ENCODE results near the gene CPN1.
"Not testable (repeated sequence)": the region's sequence is repeated elsewhere in the genome, so short reads cannot be mapped to it uniquely, and the experiment has no call there.

CPN1 gene

DNA sequence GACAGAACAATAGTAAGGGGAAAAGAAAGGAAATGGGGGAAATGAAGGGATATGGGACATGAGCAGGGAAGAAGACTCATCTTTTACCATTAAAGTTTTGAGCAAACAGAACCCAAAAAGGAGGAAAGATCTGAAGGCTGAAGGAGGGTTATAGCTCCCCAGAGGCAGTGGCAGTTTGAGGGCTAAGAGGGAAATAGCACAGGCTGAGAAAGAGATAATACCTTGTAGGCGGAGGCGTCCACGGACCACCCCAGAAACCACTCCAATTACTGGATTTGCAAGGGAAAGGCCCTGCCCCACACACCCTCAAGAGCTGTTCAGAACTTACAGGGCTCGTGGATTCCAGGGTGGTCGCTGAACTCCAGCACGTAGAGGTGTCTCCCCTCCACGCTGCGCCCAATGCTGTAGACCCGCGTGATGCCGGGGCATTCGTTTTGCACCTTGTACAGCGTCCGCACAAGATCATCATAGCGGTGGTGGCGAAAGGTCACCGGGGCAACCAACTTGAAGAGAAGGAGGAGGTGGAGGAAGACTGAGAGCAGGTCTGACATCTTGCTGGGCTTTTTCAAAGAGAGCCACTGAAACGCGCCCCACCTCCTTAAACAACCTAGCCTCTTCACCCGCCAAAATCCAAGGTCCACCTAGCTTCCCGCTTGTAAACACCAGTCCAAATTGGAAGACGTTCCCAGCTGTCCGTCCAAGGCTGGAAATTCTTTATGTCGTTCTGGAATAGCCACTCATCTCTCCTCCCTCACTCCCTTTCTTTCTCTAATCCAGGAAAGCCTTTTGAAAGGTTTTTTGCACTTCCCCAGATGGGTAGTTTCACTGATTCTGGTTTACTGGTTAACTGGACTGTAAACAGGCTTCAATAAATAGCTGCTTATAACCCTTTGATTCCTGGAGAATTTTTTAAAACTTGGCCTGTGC is at the start of gene CPN1:
Gene CPN1 (minus strand): TSS at position 795 of the 927 bp plus-strand sequence. CDS start 244 bp downstream, at position 551.
- no peaks in the 10 kb centered on the region for H3K9me3 Mint-ChIP-seq
- DNase-seq: no peak
- H3K4me1 Mint-ChIP-seq: no peaks in the 10 kb centered on the region
- no peak for ATAC-seq
- no peak within 1 kb of the TSS for H3K4me3 Mint-ChIP-seq
- no peaks in the 10 kb centered on the region for H3K36me3 Mint-ChIP-seq (ENCODE audit: low read depth)
- peaks cover 31% of the 10 kb centered on the region for H3K27me3 Mint-ChIP-seq
- no peak within 1 kb of the TSS for H3K27ac Mint-ChIP-seq

DNA sequence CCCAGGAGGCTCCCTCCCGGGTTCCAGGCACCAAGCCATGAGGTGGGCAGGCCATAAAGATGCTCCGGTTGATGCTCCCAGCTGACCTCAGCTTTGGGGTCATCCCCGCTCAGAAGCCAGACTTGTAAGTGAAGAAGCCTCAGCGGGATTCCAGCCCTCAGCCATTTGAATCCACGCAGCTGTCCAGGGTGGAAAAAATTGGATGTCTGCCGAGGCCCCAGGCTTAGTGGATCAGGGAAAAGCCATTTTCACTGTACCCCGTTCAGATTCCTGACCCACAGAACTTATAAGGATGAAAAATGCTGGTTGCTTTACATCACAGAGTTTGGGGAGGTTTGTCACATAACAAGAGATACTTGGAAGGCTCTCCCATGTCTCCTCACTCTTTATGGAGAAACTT is 49.2 kb upstream of the CPN1 start:
- Mint-ChIP-seq H3K4me3 (no peak overlapping the region), H3K27me3 (peaks cover 20% of the 10 kb centered on the region)

DNA sequence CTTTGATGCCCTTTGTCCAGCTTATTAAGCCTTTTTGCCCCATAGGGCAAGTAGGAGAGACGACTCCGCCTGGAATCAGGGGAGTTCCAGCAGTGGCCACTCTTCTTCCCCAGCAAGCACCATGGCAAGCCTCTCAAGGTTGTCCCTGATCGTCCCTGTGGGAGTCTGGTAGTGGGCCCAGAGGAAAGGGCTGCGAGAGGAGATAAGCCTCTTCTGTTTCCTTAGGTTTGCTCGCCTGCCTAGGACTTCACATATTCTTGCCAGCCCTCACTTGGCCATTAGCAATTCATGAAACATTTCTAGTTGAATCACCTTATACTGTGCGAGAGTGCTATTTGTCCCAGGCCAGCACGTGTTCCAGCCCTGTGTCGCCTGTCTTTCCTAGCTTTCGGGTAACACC is 47.8 kb upstream of the CPN1 start:
- Mint-ChIP-seq H3K36me3 (ENCODE audit: low read depth) (peaks cover 2% of the 10 kb centered on the region), H3K9me3 (peaks cover 4% of the 10 kb centered on the region), H3K4me3 (no peak overlapping the region), H3K27me3 (peaks cover 17% of the 10 kb centered on the region), H3K4me1 (no peaks in the 10 kb centered on the region), H3K27ac (no peak overlapping the region)
- DNase-seq (no peak), ATAC-seq (no peak)

More for the DNA sequence above, 49.2 kb upstream of the CPN1 start:
- H3K27ac Mint-ChIP-seq: no peak overlapping the region
- DNase-seq: no peak
- peaks cover 2% of the 10 kb centered on the region for H3K36me3 Mint-ChIP-seq (ENCODE audit: low read depth)
- H3K4me1 Mint-ChIP-seq: no peaks in the 10 kb centered on the region
- peaks cover 4% of the 10 kb centered on the region for H3K9me3 Mint-ChIP-seq
- no peak for ATAC-seq

DNA sequence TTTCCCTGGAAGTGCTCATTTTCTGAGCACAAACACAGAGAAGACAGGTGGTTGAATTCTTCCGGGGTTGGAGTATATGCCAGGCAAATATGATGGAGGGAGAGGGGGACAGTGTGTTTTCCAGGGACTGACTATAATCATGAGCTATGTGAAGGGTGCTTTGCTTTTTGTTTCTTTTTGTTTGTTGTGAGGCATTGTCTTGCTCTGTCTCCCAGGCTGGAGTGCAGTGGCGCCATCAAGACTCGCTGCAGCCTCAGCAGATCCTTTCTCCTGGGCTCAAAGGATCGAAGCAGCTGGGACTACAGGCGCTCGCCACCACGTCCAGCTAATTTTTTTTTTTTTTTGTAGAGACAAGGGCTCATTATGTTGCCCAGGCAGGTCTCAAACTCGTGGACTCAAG is 47.3 kb upstream of the CPN1 start:
- Mint-ChIP-seq H3K27me3 (peaks cover 19% of the 10 kb centered on the region), H3K4me3 (no peak overlapping the region), H3K4me1 (no peaks in the 10 kb centered on the region), H3K27ac (no peak overlapping the region), H3K36me3 (ENCODE audit: low read depth) (peaks cover 2% of the 10 kb centered on the region), H3K9me3 (peaks cover 4% of the 10 kb centered on the region)
- no peak for DNase-seq
- no peak for ATAC-seq

DNA sequence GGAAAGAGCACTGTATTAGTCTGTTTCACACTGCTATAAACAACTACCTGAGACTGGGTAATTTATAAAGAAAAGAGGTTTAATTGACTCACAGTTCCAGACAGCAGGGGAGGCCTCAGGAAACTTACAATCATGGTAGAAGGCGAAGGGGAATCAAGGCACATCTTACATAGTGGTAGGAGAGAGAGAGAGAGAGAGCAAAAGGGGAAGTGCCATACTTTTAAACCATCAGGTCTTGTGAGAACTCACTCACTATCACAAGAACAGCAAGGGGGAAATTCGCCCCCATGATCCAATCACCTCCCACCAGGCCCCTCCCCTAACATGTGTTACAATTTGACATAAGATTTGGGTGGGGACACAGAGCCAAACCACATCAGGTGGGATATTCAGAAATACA is 43.7 kb upstream of the CPN1 start:
- ATAC-seq; H3K4me1 Mint-ChIP-seq; H3K36me3 Mint-ChIP-seq (ENCODE audit: low read depth); H3K27ac Mint-ChIP-seq; DNase-seq; H3K27me3 Mint-ChIP-seq; H3K4me3 Mint-ChIP-seq; H3K9me3 Mint-ChIP-seq: not testable (repeated sequence)

DNA sequence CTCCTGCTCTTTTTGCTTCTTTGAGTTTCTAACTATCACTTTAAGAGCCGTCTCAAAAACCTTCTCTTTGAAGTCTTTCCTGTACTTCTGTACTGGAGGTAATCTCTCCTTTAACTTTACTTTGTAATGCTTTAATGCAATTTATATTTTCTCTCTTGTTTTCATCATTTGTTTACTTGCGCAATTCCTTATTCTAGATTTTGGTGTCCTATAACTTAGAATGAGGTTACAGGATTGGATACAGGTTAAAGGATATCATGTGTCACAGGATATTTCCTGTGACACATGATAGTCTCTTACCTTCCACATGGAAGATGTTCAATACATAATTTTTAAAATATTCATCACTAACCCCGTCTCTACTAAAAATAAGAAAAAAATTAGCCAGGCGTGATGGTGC is 42.4 kb upstream of the CPN1 start:
- no peak for DNase-seq
- H3K9me3 Mint-ChIP-seq: no peaks in the 10 kb centered on the region
- no peak for ATAC-seq
- H3K4me1 Mint-ChIP-seq: peaks cover 2% of the 10 kb centered on the region
- peaks cover 7% of the 10 kb centered on the region for H3K27me3 Mint-ChIP-seq
- no peak overlapping the region for H3K4me3 Mint-ChIP-seq
- H3K36me3 Mint-ChIP-seq (ENCODE audit: low read depth): no peaks in the 10 kb centered on the region
- H3K27ac Mint-ChIP-seq: no peak overlapping the region

DNA sequence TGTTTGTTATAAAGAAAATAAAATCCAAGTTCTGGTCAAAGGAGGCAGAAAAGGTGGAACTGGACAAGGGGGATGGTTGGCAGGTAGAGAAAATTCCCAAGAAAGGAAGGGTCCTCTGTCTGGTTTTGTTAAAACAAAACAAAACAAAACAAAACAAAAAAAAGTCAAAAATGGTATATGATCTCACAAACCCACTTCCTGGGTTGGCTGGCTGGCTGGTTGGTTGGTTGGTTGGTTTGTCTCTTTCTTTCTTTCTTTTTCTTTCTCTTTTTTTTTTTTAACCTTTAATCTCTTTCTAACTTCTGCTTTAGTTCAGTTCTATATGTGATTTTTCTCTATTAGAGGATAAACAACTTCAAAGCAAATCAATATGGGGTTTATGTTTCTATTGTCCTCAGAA is 41.1 kb upstream of the CPN1 start:
- no peaks in the 10 kb centered on the region for H3K9me3 Mint-ChIP-seq
- peaks cover 2% of the 10 kb centered on the region for H3K4me1 Mint-ChIP-seq
- DNase-seq (no peak), ATAC-seq (no peak)
- H3K27me3 Mint-ChIP-seq: peaks cover 4% of the 10 kb centered on the region
- no peaks in the 10 kb centered on the region for H3K36me3 Mint-ChIP-seq (ENCODE audit: low read depth)
- no peak overlapping the region for H3K4me3 Mint-ChIP-seq
- H3K27ac Mint-ChIP-seq: no peak overlapping the region

DNA sequence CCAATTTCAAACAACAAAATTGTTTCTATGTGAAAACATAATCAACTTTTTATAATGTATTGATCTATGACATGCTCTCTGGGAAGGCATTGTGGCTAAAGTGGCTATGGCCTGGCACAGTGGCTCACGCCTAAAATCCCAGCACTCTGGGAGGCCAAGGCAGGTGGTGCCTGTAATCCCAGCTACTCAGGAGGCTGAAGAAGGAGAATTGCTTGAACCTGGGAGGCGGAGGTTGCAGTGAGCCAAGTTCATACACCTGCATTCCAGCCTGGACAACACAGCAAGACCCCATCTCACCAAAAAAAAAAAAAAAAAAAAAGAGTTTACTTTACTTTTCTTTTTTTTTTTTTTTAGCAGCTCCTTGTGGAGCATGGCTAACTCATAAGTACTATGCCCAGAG is 38.9 kb upstream of the CPN1 start:
- H3K4me1 Mint-ChIP-seq: peaks cover 2% of the 10 kb centered on the region
- no peak overlapping the region for H3K4me3 Mint-ChIP-seq
- no peak for ATAC-seq
- no peaks in the 10 kb centered on the region for H3K36me3 Mint-ChIP-seq (ENCODE audit: low read depth)
- peaks cover 14% of the 10 kb centered on the region for H3K27me3 Mint-ChIP-seq
- no peak overlapping the region for H3K27ac Mint-ChIP-seq
- DNase-seq: no peak
- no peaks in the 10 kb centered on the region for H3K9me3 Mint-ChIP-seq

DNA sequence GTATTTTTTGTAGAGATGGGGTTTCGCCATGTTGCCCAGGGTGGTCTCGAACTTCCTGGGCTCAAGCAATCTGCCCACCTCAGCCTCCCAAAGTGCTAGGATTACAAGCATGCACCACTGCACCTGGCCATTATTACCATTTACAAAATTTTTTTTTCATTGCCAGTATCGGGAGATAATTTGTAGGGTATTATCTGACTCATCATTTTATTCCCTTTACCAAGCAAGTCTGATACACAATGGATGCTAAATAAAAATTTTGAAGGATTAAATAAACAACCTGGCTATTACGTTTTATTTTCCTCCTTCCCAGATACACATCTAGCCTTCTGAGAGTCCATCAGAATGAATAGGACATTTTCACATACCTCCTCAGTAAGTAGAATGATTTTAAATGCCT is 38.1 kb upstream of the CPN1 start:
- H3K9me3 Mint-ChIP-seq: no peaks in the 10 kb centered on the region
- H3K4me3 Mint-ChIP-seq: no peak overlapping the region
- no peaks in the 10 kb centered on the region for H3K36me3 Mint-ChIP-seq (ENCODE audit: low read depth)
- H3K27me3 Mint-ChIP-seq: peaks cover 17% of the 10 kb centered on the region
- H3K27ac Mint-ChIP-seq: no peak overlapping the region
- peaks cover 2% of the 10 kb centered on the region for H3K4me1 Mint-ChIP-seq
- ATAC-seq (no peak), DNase-seq (no peak)

DNA sequence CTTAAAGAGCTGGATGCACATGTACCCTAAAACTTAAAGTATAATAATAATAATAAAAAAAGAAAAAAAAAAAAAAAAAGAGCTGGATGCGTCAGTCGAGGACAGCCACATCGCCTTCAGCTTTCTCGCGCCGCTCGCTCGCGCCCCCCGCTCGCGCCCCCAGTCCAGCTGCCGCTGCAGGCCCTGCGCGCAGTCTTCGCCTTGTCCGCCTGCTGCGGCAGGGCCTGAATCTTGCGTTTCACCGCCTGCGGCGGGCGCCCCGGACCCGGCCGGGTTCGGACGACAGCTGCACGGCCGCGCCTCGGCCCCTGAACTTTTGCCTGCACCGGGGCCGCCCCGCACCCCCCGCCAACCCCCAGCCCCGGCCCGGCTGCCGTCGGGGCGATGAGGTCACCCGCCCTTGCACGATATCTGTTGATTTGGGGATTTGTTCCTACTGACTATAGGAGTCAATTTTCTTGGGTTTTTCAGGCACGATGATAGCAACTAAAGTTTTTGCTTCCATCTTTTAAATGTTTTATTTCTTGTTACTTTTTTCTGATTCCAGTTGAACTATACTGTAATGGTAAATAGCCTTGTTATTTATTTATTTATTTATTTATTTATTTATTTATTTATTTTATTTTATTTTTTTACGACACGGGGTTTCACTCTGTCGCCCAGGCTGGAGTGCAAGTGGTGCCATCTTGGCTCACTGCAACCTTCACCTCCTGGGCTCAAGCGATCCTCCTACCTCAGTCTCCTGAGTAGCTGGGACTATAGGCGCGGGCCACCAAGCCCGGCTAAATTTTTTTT is 33.5 kb upstream of the CPN1 start:
- Mint-ChIP-seq H3K4me3 (no peak overlapping the region), H3K36me3 (ENCODE audit: low read depth) (no peaks in the 10 kb centered on the region), H3K27me3 (peaks cover 22% of the 10 kb centered on the region), H3K9me3 (no peaks in the 10 kb centered on the region), H3K27ac (no peak overlapping the region), H3K4me1 (no peaks in the 10 kb centered on the region)
- ATAC-seq (no peak), DNase-seq (no peak)

DNA sequence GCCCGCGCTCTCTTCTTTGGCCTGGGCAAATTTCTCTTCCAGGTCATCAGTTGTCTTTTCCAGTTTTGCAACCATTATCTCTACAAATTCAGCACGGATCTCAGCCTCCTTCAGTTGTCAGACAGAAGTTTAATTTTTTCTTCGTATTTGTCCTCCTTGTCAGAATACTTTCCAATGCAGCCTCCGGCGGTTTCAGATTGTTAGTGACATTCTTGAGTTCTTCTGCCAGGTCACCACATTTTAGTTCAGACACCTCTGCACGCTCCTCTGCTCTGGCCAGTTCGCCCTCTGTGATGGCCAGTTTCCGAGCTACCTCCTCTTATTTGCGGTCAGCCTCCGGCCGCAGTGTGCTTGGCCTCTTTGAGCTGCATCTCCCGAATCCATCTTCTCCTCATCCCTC is 32.8 kb upstream of the CPN1 start:
- DNase-seq (no peak), ATAC-seq (no peak)
- no peak overlapping the region for H3K4me3 Mint-ChIP-seq
- no peaks in the 10 kb centered on the region for H3K9me3 Mint-ChIP-seq
- H3K36me3 Mint-ChIP-seq (ENCODE audit: low read depth): no peaks in the 10 kb centered on the region
- no peaks in the 10 kb centered on the region for H3K4me1 Mint-ChIP-seq
- peaks cover 22% of the 10 kb centered on the region for H3K27me3 Mint-ChIP-seq
- H3K27ac Mint-ChIP-seq: no peak overlapping the region

DNA sequence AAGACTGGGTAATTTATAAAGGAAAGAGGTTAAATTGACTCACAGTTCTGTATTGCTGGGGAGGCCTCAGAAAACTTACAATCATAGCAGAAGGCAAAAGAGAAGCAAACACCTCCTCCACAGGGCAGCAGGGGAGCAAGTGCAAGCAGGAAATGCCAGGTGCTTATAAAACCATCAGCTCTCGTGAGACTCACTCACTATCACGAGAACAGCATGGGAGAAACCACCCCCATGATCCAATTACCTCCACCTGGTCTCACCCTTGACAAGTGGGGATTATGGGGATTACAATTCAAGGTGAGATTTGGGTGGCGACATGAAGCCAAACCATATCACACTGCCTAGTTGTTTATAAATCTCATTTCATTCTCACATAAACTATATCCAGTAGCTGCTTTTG is 28.0 kb upstream of the CPN1 start:
- H3K36me3 Mint-ChIP-seq (ENCODE audit: low read depth): no peaks in the 10 kb centered on the region
- no peaks in the 10 kb centered on the region for H3K4me1 Mint-ChIP-seq
- ATAC-seq (no peak), DNase-seq (no peak)
- H3K27ac Mint-ChIP-seq: no peak overlapping the region
- peaks cover 12% of the 10 kb centered on the region for H3K27me3 Mint-ChIP-seq
- no peak overlapping the region for H3K4me3 Mint-ChIP-seq
- H3K9me3 Mint-ChIP-seq: peaks cover 3% of the 10 kb centered on the region

DNA sequence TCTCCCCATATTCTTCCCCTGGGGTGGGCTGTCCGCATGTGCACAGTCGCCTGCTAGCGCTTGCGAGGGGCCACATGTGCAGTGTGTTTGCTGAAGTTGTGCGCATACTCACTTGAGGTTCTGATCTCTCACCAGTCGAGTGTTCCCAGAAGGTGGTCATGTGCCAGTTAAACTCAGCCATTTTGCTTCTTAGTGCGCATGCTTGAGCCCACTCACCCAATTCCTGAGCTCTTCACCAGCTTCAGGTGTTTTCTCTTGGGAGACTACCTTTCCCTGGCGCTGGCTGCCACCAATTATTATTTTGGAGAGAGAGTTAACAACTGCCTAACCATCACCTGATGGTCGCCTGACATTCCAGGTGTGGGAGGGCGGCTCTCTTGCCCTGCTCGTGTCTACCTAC is 25.2 kb upstream of the CPN1 start:
- Mint-ChIP-seq H3K27ac (no peak overlapping the region), H3K27me3 (peaks cover 8% of the 10 kb centered on the region), H3K4me1 (no peaks in the 10 kb centered on the region), H3K4me3 (no peak overlapping the region), H3K36me3 (ENCODE audit: low read depth) (no peaks in the 10 kb centered on the region), H3K9me3 (peaks cover 9% of the 10 kb centered on the region)
- ATAC-seq (no peak), DNase-seq (no peak)

DNA sequence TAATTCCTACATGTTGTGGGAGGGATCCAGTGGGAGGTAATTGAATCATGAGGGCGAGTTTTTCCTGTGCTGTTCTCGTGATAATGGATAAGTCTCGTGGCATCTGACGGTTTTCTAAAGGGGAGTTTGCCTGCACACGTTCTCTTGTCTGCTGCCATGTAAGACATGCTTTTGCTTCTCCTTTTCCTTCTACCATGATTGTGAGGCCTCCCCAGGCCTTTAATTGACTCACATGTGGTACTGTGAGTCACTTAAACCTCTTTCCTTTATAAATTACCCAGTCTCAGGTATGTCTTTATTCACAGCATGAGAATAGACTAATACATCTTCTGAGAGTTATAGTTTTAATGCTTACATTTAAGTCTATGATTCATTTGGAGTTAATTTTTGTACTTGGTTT is 22.6 kb upstream of the CPN1 start:
- Mint-ChIP-seq H3K36me3 (ENCODE audit: low read depth) (no peaks in the 10 kb centered on the region), H3K9me3 (peaks cover 9% of the 10 kb centered on the region), H3K27me3 (peaks cover 16% of the 10 kb centered on the region), H3K4me1 (no peaks in the 10 kb centered on the region), H3K4me3 (no peak overlapping the region), H3K27ac (no peak overlapping the region)
- ATAC-seq: no peak
- no peak for DNase-seq

DNA sequence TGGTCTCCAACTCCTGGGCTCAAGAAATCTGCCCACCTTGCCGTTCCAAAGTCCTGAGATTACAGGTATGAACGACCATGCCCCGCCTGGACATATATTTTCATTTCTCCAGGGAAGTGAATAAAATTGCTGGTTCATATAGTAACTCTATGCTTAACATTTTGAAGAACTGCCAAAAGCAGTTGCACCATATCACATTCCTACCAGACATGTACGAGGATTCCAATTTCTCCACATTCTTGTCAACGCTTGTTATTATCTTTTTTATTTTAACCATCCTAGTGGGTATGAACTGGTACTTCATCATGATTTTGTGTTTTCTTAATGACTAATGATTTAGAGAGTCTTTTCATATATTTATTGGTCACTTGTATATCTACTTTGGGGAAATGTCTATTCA is 21.9 kb upstream of the CPN1 start:
- no peaks in the 10 kb centered on the region for H3K36me3 Mint-ChIP-seq (ENCODE audit: low read depth)
- no peaks in the 10 kb centered on the region for H3K4me1 Mint-ChIP-seq
- ATAC-seq (no peak), DNase-seq (no peak)
- H3K4me3 Mint-ChIP-seq: no peak overlapping the region
- peaks cover 17% of the 10 kb centered on the region for H3K27me3 Mint-ChIP-seq
- no peak overlapping the region for H3K27ac Mint-ChIP-seq
- H3K9me3 Mint-ChIP-seq: peaks cover 9% of the 10 kb centered on the region
